K562 (cell line): ENCODE data around the gene POLR3H. TPM values are rescaled to one million over a fixed set of nuclear protein-coding genes. Genes with fewer than 3 reads are reported as not detected.

ENCODE experiments used
- ARID2 ChIP-seq: fragments of 450-650 bp; IDR thresholded peaks from 2 replicates; pipeline ENCODE4 v1.6.1; 2017; ENCODE audit warnings: antibody characterized with exemption, mild to moderate bottlenecking
- FOXK1 ChIP-seq: sonication (generic); formaldehyde crosslinking; IDR thresholded peaks from 2 replicates; pipeline ENCODE4 v1.8.0; 2022; ENCODE audit warnings: missing genetic modification reagents, mild to moderate bottlenecking, borderline replicate concordance
- HDAC1 ChIP-seq, 2 experiments: fragments of 450-650 bp; IDR thresholded peaks; 2 replicates each; pipeline ENCODE4 v1.6.1; 2016 to 2017; ENCODE audit warnings: inconsistent platforms in 1 of 2, mild to moderate bottlenecking in 1 of 2, moderate library complexity in 1 of 2
- KAT7 ChIP-seq: sonication (generic); formaldehyde crosslinking; IDR thresholded peaks from 2 replicates; pipeline ENCODE4 v1.8.0; 2022; ENCODE audit warnings: missing genetic modification reagents, mild to moderate bottlenecking, borderline replicate concordance
- KAT8 ChIP-seq: fragments of 450-650 bp; IDR thresholded peaks from 2 replicates; pipeline ENCODE4 v1.6.1; 2016; ENCODE audit warnings: low read depth, mild to moderate bottlenecking
- LCOR ChIP-seq: sonication (generic); formaldehyde crosslinking; IDR thresholded peaks from 2 replicates; pipeline ENCODE4 v1.8.0; 2022; ENCODE audit warnings: mild to moderate bottlenecking, missing genetic modification reagents
- NFATC3 ChIP-seq: fragments of 450-650 bp; IDR thresholded peaks from 2 replicates; pipeline ENCODE4 v1.6.1; 2017; ENCODE audit warnings: mild to moderate bottlenecking
- NR4A1 ChIP-seq, 2 experiments: fragments of 250-450 bp in 1 of 2; fragments of 450-650 bp in 1 of 2; sonication (Bioruptor Pico) in 1 of 2; IDR thresholded peaks; 2 replicates each; pipeline versions ENCODE4 v1.4.0 to v1.6.1; 2016 to 2020; ENCODE audit warnings: mild to moderate bottlenecking in 2 of 2, missing compliant biosample characterization in 1 of 2, missing genetic modification characterization in 1 of 2, moderate library complexity in 1 of 2
- PCBP2 ChIP-seq: fragments of 200-400 bp; formaldehyde crosslinking; IDR thresholded peaks from 2 replicates; pipeline ENCODE4 v1.6.1; 2018; ENCODE audit warnings: low read length, low read depth, mild to moderate bottlenecking, moderate library complexity; ENCODE audit not compliant: poor library complexity, severe bottlenecking
- POLR2AphosphoS5 ChIP-seq: IDR thresholded peaks from 2 replicates; pipeline ENCODE4 v1.6.1; 2011; ENCODE audit warnings: mild to moderate bottlenecking, low read depth, low read length, moderate library complexity; ENCODE audit not compliant: control insufficient read depth, insufficient read depth
- PTBP1 ChIP-seq: fragments of 200-400 bp; formaldehyde crosslinking; IDR thresholded peaks from 2 replicates; pipeline ENCODE4 v1.6.1; 2017; ENCODE audit warnings: low read depth, low read length
- RAD21 ChIP-seq, 2 experiments: fragments of 250-450 bp in 1 of 2; fragments of 450-650 bp in 1 of 2; sonication (Bioruptor Pico) in 1 of 2; formaldehyde crosslinking in 1 of 2; IDR thresholded peaks in 1 of 2; conservative IDR thresholded peaks in 1 of 2; 2 replicates each; pipeline versions ENCODE4 v1.4.0 to v1.8.0; 2020 to 2022; ENCODE audit warnings: mild to moderate bottlenecking in 2 of 2, moderate library complexity in 1 of 2
- RBBP5 ChIP-seq: fragments of 200-600 bp; sonication (generic); IDR thresholded peaks from 2 replicates; pipeline ENCODE4 v1.6.1; 2012; ENCODE audit warnings: borderline replicate concordance, mild to moderate bottlenecking, low read length, control low read depth, inconsistent platforms; ENCODE audit not compliant: insufficient read depth, poor library complexity, severe bottlenecking
- SIN3A ChIP-seq, 2 experiments: fragments of 150-350 bp in 1 of 2; IDR thresholded peaks; 2 replicates each; pipeline ENCODE4 v1.6.1; 2011 to 2016; ENCODE audit warnings: borderline replicate concordance in 2 of 2, low read depth in 2 of 2, low read length in 2 of 2, mild to moderate bottlenecking in 2 of 2, moderate library complexity in 2 of 2; ENCODE audit not compliant: control insufficient read depth in 1 of 2
- TEAD4 ChIP-seq, 2 experiments: sonication (generic) in 1 of 2; formaldehyde crosslinking in 1 of 2; IDR thresholded peaks; 2 replicates each; pipeline versions ENCODE4 v1.6.1 to v1.8.0; 2012 to 2022; ENCODE audit warnings: borderline replicate concordance in 1 of 2, inconsistent platforms in 1 of 2, low read length in 1 of 2, mild to moderate bottlenecking in 1 of 2, missing genetic modification reagents in 1 of 2
- TGIF2 ChIP-seq: sonication (generic); formaldehyde crosslinking; IDR thresholded peaks from 2 replicates; pipeline ENCODE4 v1.8.1; 2022; ENCODE audit warnings: mild to moderate bottlenecking, missing genetic modification reagents, moderate library complexity
- ZNF133 ChIP-seq: fragments of 250-450 bp; sonication (Bioruptor Pico); IDR thresholded peaks from 2 replicates; pipeline ENCODE4 v1.4.0; 2020; ENCODE audit warnings: mild to moderate bottlenecking
- ZNF436 ChIP-seq: fragments of 250-450, 450-650 bp; sonication (Bioruptor Pico); formaldehyde crosslinking; IDR thresholded peaks from 2 replicates; pipeline ENCODE4 v1.7.0; 2020; ENCODE audit warnings: mild to moderate bottlenecking
- polyA plus RNA-seq, 8 experiments: library from polyadenylated mRNA; depleted of rRNA in 4 of 8; stranded (reverse) in 5 of 8; unstranded in 3 of 8; fragments of >200 nt; fragmentation: Nextera tagmentation in 2 of 8; fragmentation: Illumina TruSeq in 1 of 8; extraction: Ambion mirVana in 2 of 8; extraction: Trizol in 1 of 8; gene quantifications; 2 replicates each; pipeline versions ENCODE4 v1.2.1 to v1.2.3, GENCODE V29; 2011 to 2014; ENCODE audit warnings: inconsistent platforms in 1 of 8, missing spikeins in 1 of 8
- total RNA-seq, 7 experiments: library from RNA; depleted of rRNA in 6 of 7; stranded (reverse); fragments of >200 nt in 6 of 7; fragmentation: Illumina TruSeq in 2 of 7; extraction: Trizol in 2 of 7; gene quantifications; 2 replicates each; pipeline versions ENCODE4 v1.2.1 to v1.2.3, GENCODE V29; 2011 to 2021; ENCODE audit warnings: low replicate concordance in 1 of 7
- TF ChIP-seq, protein P1 (sequence below), 3 experiments: fragments of 200-800 bp in 1 of 3; sonication (Bioruptor generic) in 1 of 3; sonication (generic) in 1 of 3; formaldehyde crosslinking in 1 of 3; IDR thresholded peaks; 2 replicates each; pipeline versions ENCODE4 v1.6.1 to v1.8.0; 2016 to 2022; ENCODE audit warnings: mild to moderate bottlenecking in 2 of 3, missing compliant biosample characterization in 2 of 3, missing genetic modification characterization in 2 of 3, missing genetic modification reagents in 1 of 3
- TF ChIP-seq, protein P2 (sequence below): fragments of 250-450 bp; sonication (Bioruptor Pico); IDR thresholded peaks from 2 replicates; pipeline ENCODE4 v1.4.0; 2020; ENCODE audit warnings: mild to moderate bottlenecking, moderate library complexity

POLR3H gene
- total and polyA plus RNA-seq, 9 of the 15 experiments (the other 6 are each of a cell fraction or from before 2014, with no cell fraction given) = 5.3 to 48.4 (median 22.2) TPM

DNA sequence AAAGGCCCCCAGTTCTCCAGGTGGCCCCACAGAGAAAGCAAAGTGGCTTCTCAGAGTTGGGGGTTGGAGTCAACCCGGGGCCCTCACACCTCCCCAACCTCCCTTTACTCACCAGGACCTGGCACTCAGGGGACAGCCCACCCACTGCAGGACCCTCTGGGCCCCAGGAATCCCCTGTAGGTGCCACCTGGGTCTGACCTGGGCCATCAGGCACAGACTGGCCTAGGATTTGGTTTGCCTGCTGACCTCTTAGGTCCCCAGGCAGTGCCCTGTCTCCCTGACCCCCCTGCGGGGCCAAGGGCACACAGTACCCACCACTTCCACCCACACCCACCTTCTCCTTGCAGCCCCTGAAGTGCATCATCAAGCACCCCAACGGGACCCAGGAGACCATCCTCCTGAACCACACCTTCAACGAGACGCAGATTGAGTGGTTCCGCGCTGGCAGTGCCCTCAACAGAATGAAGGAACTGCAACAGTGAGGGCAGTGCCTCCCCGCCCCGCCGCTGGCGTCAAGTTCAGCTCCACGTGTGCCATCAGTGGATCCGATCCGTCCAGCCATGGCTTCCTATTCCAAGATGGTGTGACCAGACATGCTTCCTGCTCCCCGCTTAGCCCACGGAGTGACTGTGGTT is 16.0 kb downstream of the POLR3H start (continued):
- TF ChIP-seq SIN3A (IDR thresholded peaks at IDR 0.05; ENCODE audit: borderline replicate concordance in 2 of 2, control insufficient read depth in 1 of 2, low read depth in 2 of 2, low read length in 2 of 2) (no peak), FOXK1 (CRISPR knock-in tag) (no peak), LCOR (CRISPR knock-in tag) (no peak), RAD21 (CRISPR knock-in tag; conservative IDR thresholded peaks at IDR 0.05 in 1 of 2, IDR thresholded peaks at IDR 0.05 in 1 of 2) (no peak), NR4A1 (CRISPR knock-in tag; IDR thresholded peaks at IDR 0.05) (no peak), NR4A1 (tag; IDR thresholded peaks at IDR 0.05) (no peak), ARID2 (no peak), POLR2AphosphoS5 (peak; percentile 14; the same call in 1 of the 2 replicates), KAT7 (no peak), ZNF436 (no peak), RBBP5 (no peak), TEAD4 (IDR thresholded peaks at IDR 0.05; ENCODE audit: low read length) (no peak), TEAD4 (CRISPR knock-in tag; IDR thresholded peaks at IDR 0.05; ENCODE audit: borderline replicate concordance) (no peak), NFATC3 (no peak), KAT8 (no peak), PCBP2 (no peak), ZNF133 (CRISPR knock-in tag) (no peak), HDAC1 (IDR thresholded peaks at IDR 0.05) (no peak), TGIF2 (no peak), PTBP1 (no peak)
- TF ChIP-seq, protein P1, sequence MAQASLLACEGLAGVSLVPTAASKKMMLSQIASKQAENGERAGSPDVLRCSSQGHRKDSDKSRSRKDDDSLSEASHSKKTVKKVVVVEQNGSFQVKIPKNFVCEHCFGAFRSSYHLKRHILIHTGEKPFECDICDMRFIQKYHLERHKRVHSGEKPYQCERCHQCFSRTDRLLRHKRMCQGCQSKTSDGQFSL (CRISPR knock-in tag; IDR thresholded peaks at IDR 0.05) = 0 out of 2 replicates have a peak, but pooled peaks have one; percentile 25
- TF ChIP-seq, protein P1 (tag; IDR thresholded peaks at IDR 0.05) = no peak
- TF ChIP-seq, protein P2, sequence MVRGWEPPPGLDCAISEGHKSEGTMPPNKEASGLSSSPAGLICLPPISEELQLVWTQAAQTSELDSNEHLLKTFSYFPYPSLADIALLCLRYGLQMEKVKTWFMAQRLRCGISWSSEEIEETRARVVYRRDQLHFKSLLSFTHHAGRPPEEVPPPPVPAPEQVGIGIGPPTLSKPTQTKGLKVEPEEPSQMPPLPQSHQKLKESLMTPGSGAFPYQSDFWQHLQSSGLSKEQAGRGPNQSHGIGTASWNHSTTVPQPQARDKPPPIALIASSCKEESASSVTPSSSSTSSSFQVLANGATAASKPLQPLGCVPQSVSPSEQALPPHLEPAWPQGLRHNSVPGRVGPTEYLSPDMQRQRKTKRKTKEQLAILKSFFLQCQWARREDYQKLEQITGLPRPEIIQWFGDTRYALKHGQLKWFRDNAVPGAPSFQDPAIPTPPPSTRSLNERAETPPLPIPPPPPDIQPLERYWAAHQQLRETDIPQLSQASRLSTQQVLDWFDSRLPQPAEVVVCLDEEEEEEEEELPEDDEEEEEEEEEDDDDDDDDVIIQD (CRISPR knock-in tag) = no peak
